ENCODE results near the gene FAM53A. TPM values are rescaled to one million over a fixed set of nuclear protein-coding genes. Genes with fewer than 3 reads are reported as not detected.

Gene FAM53A
- total RNA-seq, 2 donors from 2014 or later = 1.4 to 4.0 TPM

GRCh38 chr4:1592709-1593417, 91.2 kb downstream of the FAM53A start:
- no peak overlapping the region for H3K27ac Mint-ChIP-seq
- ATAC-seq (replicated peaks in 1 of 2) = no peak
- H3K36me3 Mint-ChIP-seq (ENCODE audit: insufficient read depth in 2 of 2) = peaks cover 4 to 10% of the 10 kb centered on the region in 2 donors
- no peaks in the 10 kb centered on the region for H3K27me3 Mint-ChIP-seq (ENCODE audit: low read depth)
- DNase-seq = no peak
- H3K4me3 Mint-ChIP-seq = no peak overlapping the region
- H3K4me1 Mint-ChIP-seq (ENCODE audit: low read depth) = no peaks in the 10 kb centered on the region
- H3K9me3 Mint-ChIP-seq = peaks cover 9 to 10% of the 10 kb centered on the region in 2 donors

- Mint-ChIP-seq H3K4me1 (ENCODE audit: low read depth) (no peaks in the 10 kb centered on the region), H3K27ac (no peak overlapping the region), H3K36me3 (ENCODE audit: insufficient read depth in 2 of 2) (peaks cover 4 to 10% of the 10 kb centered on the region in 2 donors), H3K27me3 (ENCODE audit: low read depth) (no peaks in the 10 kb centered on the region), H3K4me3 (no peak overlapping the region), H3K9me3 (peaks cover 9 to 10% of the 10 kb centered on the region in 2 donors)
- no peak for ATAC-seq (replicated peaks in 1 of 2)
- no peak for DNase-seq
Measured at GRCh38 chr4:1592068-1592708, 91.9 kb downstream of the FAM53A start.

GRCh38 chr4:1591107-1591506, 93.0 kb downstream of the FAM53A start:
- H3K27ac Mint-ChIP-seq = no peak overlapping the region
- H3K27me3 Mint-ChIP-seq (ENCODE audit: low read depth) = no peaks in the 10 kb centered on the region
- ATAC-seq (replicated peaks in 1 of 2) (no peak), DNase-seq (no peak)
- H3K9me3 Mint-ChIP-seq = peaks cover 9 to 12% of the 10 kb centered on the region in 2 donors
- H3K36me3 Mint-ChIP-seq (ENCODE audit: insufficient read depth in 2 of 2) = peaks cover 4 to 10% of the 10 kb centered on the region in 2 donors
- no peaks in the 10 kb centered on the region for H3K4me1 Mint-ChIP-seq (ENCODE audit: low read depth)
- no peak overlapping the region for H3K4me3 Mint-ChIP-seq

- Mint-ChIP-seq H3K36me3 (ENCODE audit: insufficient read depth in 2 of 2) (peaks cover 4 to 10% of the 10 kb centered on the region in 2 donors), H3K27me3 (ENCODE audit: low read depth) (no peaks in the 10 kb centered on the region)
Measured at GRCh38 chr4:1590244-1590643, 93.9 kb downstream of the FAM53A start.

More at GRCh38 chr4:1590244-1590643, 93.9 kb downstream of the FAM53A start:
- Mint-ChIP-seq H3K4me1 (ENCODE audit: low read depth) (no peaks in the 10 kb centered on the region), H3K9me3 (peaks cover 9 to 12% of the 10 kb centered on the region in 2 donors), H3K27ac (no peak overlapping the region), H3K4me3 (no peak overlapping the region)
- DNase-seq (no peak), ATAC-seq (replicated peaks in 1 of 2) (no peak)

Other genes starting within 250 kb of the FAM53A start
- 10 to 100 TPM; 56.4 to 63.1 TPM for gene SLBP, start 28.0 kb upstream of the FAM53A start, total RNA-seq
- 10 to 100 TPM; 20.4 to 22.1 TPM for gene TMEM129, start 37.0 kb upstream of the FAM53A start, total RNA-seq
- gene TACC3, start 37.2 kb upstream of the FAM53A start, total RNA-seq = 100 to 1,000 TPM; 172 to 206 TPM
- gene FGFR3, start 109.0 kb upstream of the FAM53A start, total RNA-seq = under 1 TPM in 1 of 2 donors, not detected in 1; 0.36 TPM
- gene LETM1, start 171.8 kb upstream of the FAM53A start, total RNA-seq = 10 to 100 TPM; 28.2 to 40.3 TPM
- gene NSD2, start 187.1 kb upstream of the FAM53A start, total RNA-seq = 100 to 1,000 TPM; 232 to 268 TPM